Measurements from ENCODE around the gene ITM2C.

ITM2C gene

GRCh38 chr2:230898713-230899091 lies 34.0 kb downstream of the ITM2C start:
- H3K4me1 ChIP-seq (ENCODE audit: control insufficient read depth, insufficient read depth, low read length) = no peaks in the 10 kb centered on the region
- ChIA-PET CTCF (interaction anchor here (0.6 to 2.7 kb wide), 4 partner anchors 9 to 476 kb away, joined by 3 to 24 read pairs (median 3); no protein-coding TSS in a partner anchor), POLR2A (no interaction called here)
- no peak overlapping the region for H3K27ac ChIP-seq (ENCODE audit: extremely low read depth, low read depth, low read length)
- H3K9me3 ChIP-seq (ENCODE audit: control insufficient read depth, insufficient read depth, low read depth, low read length) = no peaks in the 10 kb centered on the region
- TF ChIP-seq, protein P1, sequence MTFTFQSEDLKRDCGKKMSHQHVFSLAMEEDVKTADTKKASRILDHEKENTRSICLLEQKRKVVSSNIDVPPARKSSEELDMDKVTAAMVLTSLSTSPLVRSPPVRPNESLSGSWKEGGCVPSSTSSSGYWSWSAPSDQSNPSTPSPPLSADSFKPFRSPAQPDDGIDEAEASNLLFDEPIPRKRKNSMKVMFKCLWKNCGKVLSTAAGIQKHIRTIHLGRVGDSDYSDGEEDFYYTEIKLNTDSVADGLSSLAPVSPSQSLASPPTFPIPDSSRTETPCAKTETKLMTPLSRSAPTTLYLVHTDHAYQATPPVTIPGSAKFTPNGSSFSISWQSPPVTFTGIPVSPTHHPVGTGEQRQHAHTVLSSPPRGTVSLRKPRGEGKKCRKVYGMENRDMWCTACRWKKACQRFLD (tag by site-specific recombination; IDR thresholded peaks at IDR 0.05) = no peak
- TF ChIP-seq, protein P2, sequence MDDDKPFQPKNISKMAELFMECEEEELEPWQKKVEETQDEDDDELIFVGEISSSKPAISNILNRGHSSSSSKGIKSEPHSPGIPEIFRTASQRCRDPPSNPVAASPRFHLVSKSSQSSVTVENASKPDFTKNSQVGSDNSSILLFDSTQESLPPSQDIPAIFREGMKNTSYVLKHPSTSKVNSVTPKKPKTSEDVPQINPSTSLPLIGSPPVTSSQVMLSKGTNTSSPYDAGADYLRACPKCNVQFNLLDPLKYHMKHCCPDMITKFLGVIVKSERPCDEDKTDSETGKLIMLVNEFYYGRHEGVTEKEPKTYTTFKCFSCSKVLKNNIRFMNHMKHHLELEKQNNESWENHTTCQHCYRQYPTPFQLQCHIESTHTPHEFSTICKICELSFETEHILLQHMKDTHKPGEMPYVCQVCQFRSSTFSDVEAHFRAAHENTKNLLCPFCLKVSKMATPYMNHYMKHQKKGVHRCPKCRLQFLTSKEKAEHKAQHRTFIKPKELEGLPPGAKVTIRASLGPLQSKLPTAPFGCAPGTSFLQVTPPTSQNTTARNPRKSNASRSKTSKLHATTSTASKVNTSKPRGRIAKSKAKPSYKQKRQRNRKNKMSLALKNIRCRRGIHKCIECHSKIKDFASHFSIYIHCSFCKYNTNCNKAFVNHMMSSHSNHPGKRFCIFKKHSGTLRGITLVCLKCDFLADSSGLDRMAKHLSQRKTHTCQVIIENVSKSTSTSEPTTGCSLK (tag by site-specific recombination; IDR thresholded peaks at IDR 0.05) = no peak
- TF ChIP-seq ZNF354C (tag by site-specific recombination; IDR thresholded peaks at IDR 0.05; ENCODE audit: borderline replicate concordance, low read depth) (no peak), ZNF239 (tag by site-specific recombination; IDR thresholded peaks at IDR 0.05) (no peak), ZNF768 (tag by site-specific recombination; IDR thresholded peaks at IDR 0.05) (no peak), ZNF830 (tag by site-specific recombination; IDR thresholded peaks at IDR 0.05; ENCODE audit: low read depth) (no peak), ZNF660 (tag by site-specific recombination; IDR thresholded peaks at IDR 0.05) (no peak)
- TF ChIP-seq, protein P3, sequence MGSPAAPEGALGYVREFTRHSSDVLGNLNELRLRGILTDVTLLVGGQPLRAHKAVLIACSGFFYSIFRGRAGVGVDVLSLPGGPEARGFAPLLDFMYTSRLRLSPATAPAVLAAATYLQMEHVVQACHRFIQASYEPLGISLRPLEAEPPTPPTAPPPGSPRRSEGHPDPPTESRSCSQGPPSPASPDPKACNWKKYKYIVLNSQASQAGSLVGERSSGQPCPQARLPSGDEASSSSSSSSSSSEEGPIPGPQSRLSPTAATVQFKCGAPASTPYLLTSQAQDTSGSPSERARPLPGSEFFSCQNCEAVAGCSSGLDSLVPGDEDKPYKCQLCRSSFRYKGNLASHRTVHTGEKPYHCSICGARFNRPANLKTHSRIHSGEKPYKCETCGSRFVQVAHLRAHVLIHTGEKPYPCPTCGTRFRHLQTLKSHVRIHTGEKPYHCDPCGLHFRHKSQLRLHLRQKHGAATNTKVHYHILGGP (tag by site-specific recombination; IDR thresholded peaks at IDR 0.05) = no peak
- H3K4me3 ChIP-seq (ENCODE audit: low read depth, low read length) = no peak overlapping the region
- H3K36me3 ChIP-seq (ENCODE audit: control insufficient read depth in 2 of 2, insufficient read depth in 1 of 2, low read length in 2 of 2) = no peaks in the 10 kb centered on the region

GRCh38 chr2:230899287-230899686 lies 34.5 kb downstream of the ITM2C start:
- CTCF ChIA-PET = interaction anchor here (1.2 kb wide), 1 partner anchor 9 kb away, joined by 3 read pairs; no protein-coding TSS in a partner anchor
- Histone ChIP-seq H3K4me3 (ENCODE audit: low read depth, low read length) (no peak overlapping the region), H3K27ac (ENCODE audit: extremely low read depth, low read depth, low read length) (no peak overlapping the region), H3K9me3 (ENCODE audit: control insufficient read depth, insufficient read depth, low read depth, low read length) (no peaks in the 10 kb centered on the region), H3K36me3 (ENCODE audit: control insufficient read depth in 2 of 2, insufficient read depth in 1 of 2, low read length in 2 of 2) (no peaks in the 10 kb centered on the region), H3K4me1 (ENCODE audit: control insufficient read depth, insufficient read depth, low read length) (no peaks in the 10 kb centered on the region)
- TF ChIP-seq, protein P4, sequence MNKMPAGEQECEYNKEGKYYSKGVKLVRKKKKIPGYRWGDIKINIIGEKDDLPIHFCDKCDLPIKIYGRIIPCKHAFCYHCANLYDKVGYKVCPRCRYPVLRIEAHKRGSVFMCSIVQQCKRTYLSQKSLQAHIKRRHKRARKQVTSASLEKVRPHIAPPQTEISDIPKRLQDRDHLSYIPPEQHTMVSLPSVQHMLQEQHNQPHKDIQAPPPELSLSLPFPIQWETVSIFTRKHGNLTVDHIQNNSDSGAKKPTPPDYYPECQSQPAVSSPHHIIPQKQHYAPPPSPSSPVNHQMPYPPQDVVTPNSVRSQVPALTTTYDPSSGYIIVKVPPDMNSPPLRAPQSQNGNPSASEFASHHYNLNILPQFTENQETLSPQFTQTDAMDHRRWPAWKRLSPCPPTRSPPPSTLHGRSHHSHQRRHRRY (tag by site-specific recombination; IDR thresholded peaks at IDR 0.05) = no peak
- no peak for TF ChIP-seq ZNF610 (tag by site-specific recombination; IDR thresholded peaks at IDR 0.05; ENCODE audit: borderline replicate concordance)
- no peak for TF ChIP-seq HOXC10 (CRISPR knock-in tag; IDR thresholded peaks at IDR 0.05)
- no peak for TF ChIP-seq BCL11B (tag by site-specific recombination; IDR thresholded peaks at IDR 0.05; ENCODE audit: low read depth)
- TF ChIP-seq ZNF664 (tag by site-specific recombination; IDR thresholded peaks at IDR 0.05) = no peak
- no peak for TF ChIP-seq SP2 (tag by site-specific recombination; IDR thresholded peaks at IDR 0.05)
- no peak for TF ChIP-seq ZFP3 (tag by site-specific recombination; IDR thresholded peaks at IDR 0.05; ENCODE audit: low read depth)
- no peak for TF ChIP-seq ZBTB20 (tag by site-specific recombination; IDR thresholded peaks at IDR 0.05)
- TF ChIP-seq, protein P5, sequence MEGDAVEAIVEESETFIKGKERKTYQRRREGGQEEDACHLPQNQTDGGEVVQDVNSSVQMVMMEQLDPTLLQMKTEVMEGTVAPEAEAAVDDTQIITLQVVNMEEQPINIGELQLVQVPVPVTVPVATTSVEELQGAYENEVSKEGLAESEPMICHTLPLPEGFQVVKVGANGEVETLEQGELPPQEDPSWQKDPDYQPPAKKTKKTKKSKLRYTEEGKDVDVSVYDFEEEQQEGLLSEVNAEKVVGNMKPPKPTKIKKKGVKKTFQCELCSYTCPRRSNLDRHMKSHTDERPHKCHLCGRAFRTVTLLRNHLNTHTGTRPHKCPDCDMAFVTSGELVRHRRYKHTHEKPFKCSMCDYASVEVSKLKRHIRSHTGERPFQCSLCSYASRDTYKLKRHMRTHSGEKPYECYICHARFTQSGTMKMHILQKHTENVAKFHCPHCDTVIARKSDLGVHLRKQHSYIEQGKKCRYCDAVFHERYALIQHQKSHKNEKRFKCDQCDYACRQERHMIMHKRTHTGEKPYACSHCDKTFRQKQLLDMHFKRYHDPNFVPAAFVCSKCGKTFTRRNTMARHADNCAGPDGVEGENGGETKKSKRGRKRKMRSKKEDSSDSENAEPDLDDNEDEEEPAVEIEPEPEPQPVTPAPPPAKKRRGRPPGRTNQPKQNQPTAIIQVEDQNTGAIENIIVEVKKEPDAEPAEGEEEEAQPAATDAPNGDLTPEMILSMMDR (tag by site-specific recombination; IDR thresholded peaks at IDR 0.05) = no peak
- no peak for TF ChIP-seq ZXDB (tag by site-specific recombination; IDR thresholded peaks at IDR 0.05)
- no peak for TF ChIP-seq ZNF114 (tag by site-specific recombination; IDR thresholded peaks at IDR 0.05)
- no peak for TF ChIP-seq GLIS2 (tag by site-specific recombination; IDR thresholded peaks at IDR 0.05)
- TF ChIP-seq ZNF350 (tag by site-specific recombination; IDR thresholded peaks at IDR 0.05) = no peak
- TF ChIP-seq ZNF26 (tag by site-specific recombination; IDR thresholded peaks at IDR 0.05) = no peak
- TF ChIP-seq PATZ1 (tag by site-specific recombination; IDR thresholded peaks at IDR 0.05) = no peak
- TF ChIP-seq ZSCAN30 (tag by site-specific recombination; IDR thresholded peaks at IDR 0.05) = no peak
- POLR2A ChIA-PET = no interaction called here

Data from HEK293 (cell line).